ENCODE measurements around the gene OR10C1.

The OR10C1 gene

DNA sequence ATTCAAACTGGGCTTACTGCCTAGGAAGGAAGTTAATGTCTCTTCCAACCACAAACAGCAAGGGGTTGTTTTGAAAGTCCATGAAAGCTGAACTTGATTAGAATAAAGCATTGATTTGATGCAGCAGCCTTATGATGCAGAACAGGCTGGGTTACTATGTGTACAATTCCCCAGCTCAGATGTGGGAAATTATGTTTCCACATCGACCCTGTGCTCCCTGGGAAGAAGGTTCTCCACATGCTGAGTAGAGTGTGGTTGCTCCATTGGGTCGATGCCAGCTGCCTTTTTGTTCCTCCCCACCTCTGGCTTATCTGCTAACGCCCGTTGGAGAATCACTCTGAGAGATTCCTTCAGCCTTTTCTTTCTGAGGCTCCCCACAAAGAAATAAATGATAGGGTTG lies 47.5 kb downstream of the OR10C1 start:
- TF ChIP-seq, protein P1, sequence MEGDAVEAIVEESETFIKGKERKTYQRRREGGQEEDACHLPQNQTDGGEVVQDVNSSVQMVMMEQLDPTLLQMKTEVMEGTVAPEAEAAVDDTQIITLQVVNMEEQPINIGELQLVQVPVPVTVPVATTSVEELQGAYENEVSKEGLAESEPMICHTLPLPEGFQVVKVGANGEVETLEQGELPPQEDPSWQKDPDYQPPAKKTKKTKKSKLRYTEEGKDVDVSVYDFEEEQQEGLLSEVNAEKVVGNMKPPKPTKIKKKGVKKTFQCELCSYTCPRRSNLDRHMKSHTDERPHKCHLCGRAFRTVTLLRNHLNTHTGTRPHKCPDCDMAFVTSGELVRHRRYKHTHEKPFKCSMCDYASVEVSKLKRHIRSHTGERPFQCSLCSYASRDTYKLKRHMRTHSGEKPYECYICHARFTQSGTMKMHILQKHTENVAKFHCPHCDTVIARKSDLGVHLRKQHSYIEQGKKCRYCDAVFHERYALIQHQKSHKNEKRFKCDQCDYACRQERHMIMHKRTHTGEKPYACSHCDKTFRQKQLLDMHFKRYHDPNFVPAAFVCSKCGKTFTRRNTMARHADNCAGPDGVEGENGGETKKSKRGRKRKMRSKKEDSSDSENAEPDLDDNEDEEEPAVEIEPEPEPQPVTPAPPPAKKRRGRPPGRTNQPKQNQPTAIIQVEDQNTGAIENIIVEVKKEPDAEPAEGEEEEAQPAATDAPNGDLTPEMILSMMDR (conservative IDR thresholded peaks at IDR 0.05; ENCODE audit: control insufficient read depth, insufficient read depth, low read depth, low read length), result no peak
- H3K4me3 ChIP-seq (ENCODE audit: control insufficient read depth, low read depth, low read length), result no peak overlapping the region
- DNase-seq (ENCODE audit: low read depth), result no peak

DNA sequence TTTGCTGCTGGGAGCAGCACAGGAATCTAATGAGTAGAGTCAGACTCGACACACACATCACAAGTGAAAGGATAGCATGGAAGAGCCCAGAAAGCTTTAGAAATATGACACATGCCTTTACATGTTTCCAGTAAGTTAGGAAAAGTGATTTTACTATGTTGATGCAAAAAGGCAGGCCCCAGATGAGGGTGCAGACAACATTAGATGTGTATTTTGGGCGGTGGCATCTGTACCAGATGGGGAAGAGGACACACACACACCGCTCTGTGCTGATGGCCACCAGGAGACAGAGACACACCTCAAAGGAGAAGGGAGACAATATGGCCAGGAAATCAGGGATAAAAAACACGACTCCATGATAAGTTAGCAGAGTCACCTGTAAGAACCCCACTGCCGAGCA lies 48.0 kb downstream of the OR10C1 start:
- TF ChIP-seq, protein P1 (conservative IDR thresholded peaks at IDR 0.05; ENCODE audit: control insufficient read depth, insufficient read depth, low read depth, low read length), result no peak
- no peak overlapping the region for H3K4me3 ChIP-seq (ENCODE audit: control insufficient read depth, low read depth, low read length)
- DNase-seq (ENCODE audit: low read depth), result no peak

DNA sequence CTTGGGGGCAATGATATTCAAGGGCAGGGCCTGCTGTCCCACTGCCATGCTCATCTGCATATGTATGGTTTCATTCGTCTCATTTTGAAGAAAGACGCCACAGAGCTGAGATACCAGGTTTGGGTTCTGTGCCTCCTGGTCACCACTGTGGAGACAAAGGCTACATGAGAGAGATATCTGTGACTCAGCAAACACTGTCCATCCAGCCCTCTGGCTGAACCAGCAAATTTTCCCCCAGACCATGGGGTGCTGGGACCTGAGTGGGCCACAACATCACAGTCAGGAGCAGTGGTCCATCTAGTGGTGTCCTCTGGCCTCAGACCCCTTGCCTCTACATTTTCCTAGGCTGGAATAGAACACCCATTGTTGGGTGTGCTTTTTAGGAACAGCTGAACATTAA lies 48.6 kb downstream of the OR10C1 start, which contains the start of gene MAS1L:
MAS1L (minus strand) TSS at position 297 of the 400 bp plus-strand sequence; CDS start at position 243, 54 bp downstream.
- no peak within 1 kb of the TSS for H3K4me3 ChIP-seq (ENCODE audit: control insufficient read depth, low read depth, low read length)
- TF ChIP-seq, protein P1 (conservative IDR thresholded peaks at IDR 0.05; ENCODE audit: control insufficient read depth, insufficient read depth, low read depth, low read length), result no peak
- no peak for DNase-seq (ENCODE audit: low read depth)

DNA sequence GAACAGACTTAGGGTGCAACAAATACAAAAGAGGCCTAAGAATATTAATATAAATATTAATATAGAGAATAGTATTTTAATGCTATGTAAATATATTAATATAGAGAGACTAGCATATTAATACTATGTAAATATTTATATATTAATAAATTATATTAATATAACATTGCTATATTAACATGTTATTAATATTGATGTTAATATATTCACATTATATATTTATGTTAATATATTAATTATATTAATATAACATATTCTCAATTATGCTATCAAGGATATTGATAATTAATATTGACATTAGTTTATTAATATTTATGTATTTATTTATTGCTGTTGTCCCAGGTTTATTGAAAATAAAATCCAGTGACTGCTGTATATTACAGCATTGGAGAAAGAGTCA lies 49.8 kb downstream of the OR10C1 start:
- no peak overlapping the region for H3K4me3 ChIP-seq (ENCODE audit: control insufficient read depth, low read depth, low read length)
- TF ChIP-seq, protein P1 (conservative IDR thresholded peaks at IDR 0.05; ENCODE audit: control insufficient read depth, insufficient read depth, low read depth, low read length), result no peak
- no peak for DNase-seq (ENCODE audit: low read depth)

DNA sequence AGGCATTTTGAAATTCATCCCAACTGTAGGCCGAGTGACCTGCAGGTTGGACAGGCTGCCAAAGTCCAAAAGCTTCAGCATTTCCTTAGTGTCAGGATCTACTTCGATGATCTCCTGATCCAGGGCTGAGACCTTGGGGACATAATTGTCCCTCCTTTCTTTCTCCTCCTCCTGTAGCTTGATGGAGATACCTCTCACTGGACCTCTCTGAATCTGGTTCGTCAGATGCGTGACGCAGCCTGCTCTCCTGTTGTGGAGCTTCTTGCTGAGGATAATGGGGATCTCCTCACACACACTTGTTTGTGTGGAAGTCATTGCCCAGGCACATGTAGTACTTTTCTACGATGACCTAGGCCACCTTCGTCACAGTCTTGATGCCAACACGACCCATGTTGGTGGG lies 50.2 kb downstream of the OR10C1 start:
- H3K4me3 ChIP-seq (ENCODE audit: control insufficient read depth, low read depth, low read length), result no peak overlapping the region
- no peak for DNase-seq (ENCODE audit: low read depth)
- TF ChIP-seq, protein P1 (conservative IDR thresholded peaks at IDR 0.05; ENCODE audit: control insufficient read depth, insufficient read depth, low read depth, low read length), result no peak

DNA sequence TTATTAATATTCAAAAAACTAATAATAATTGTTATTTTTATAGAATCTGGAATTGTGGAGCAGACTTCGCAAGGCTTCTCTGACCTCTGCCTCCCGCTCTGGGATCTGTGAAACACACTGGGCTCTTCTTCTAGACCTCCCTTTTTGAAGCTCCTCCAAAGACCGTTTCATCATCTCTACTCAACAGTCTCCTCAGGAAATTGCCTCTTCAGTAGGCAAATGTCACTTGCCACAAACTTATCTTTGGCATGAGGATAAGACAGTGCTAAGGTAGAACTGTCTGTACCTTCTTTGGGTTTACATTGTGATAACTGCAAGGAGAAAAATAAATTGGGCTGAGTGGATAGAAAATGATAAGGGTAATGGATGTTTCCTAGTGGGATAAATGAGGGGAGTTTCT lies 50.9 kb downstream of the OR10C1 start:
- DNase-seq (ENCODE audit: low read depth), result no peak
- TF ChIP-seq, protein P1 (conservative IDR thresholded peaks at IDR 0.05; ENCODE audit: control insufficient read depth, insufficient read depth, low read depth, low read length), result no peak
- no peak overlapping the region for H3K4me3 ChIP-seq (ENCODE audit: control insufficient read depth, low read depth, low read length)

DNA sequence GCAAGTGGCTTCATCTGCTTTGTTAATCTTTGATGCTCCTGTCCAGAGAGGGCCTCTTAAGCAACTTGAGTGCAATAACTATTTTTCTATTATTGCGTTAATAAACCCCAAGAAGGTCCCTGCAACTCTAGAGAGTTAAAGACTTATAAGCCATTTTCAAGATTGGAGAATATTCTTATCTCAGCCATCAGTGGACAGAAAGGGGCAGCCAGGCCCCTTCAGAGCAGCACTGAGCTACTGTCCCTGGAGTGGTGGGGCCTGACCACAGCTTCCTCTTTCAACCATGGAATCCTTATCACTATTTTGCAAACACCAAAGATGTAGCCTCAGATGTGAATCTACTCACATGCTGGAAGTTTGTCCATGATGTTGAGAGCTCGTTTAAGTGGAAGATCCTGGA lies 51.4 kb downstream of the OR10C1 start:
- no peak for DNase-seq (ENCODE audit: low read depth)
- H3K4me3 ChIP-seq (ENCODE audit: control insufficient read depth, low read depth, low read length), result no peak overlapping the region
- TF ChIP-seq, protein P1 (conservative IDR thresholded peaks at IDR 0.05; ENCODE audit: control insufficient read depth, insufficient read depth, low read depth, low read length), result no peak
